RWPE1 (cell line): ENCODE data around the gene RASSF5.

Experiments used
- CTCF ChIA-PET: fragments of 350-600 bp; sonication (Branson Sonifier 250); formaldehyde crosslinking; extraction: SDS; loops from one replicate; lab custom pipeline; 2021; lab: Yijun Ruan, JAX
- POLR2A ChIA-PET: fragments of 400-600 bp; formaldehyde crosslinking; extraction: SDS; loops from one replicate; lab custom pipeline; 2020; ENCODE audit warnings: antibody characterized with exemption; ENCODE audit not compliant: low non-redundant PET; lab: Yijun Ruan, JAX
- DNase-seq: peaks from one replicate; pipeline ENCODE4 v3.0.0; 2012; ENCODE audit warnings: low spot score
- H3K27ac ChIP-seq: fragments of 450-650 bp; 2 replicates; pipeline ENCODE4 v1.5.1; 2017
- TF ChIP-seq, protein P1 (sequence below): fragments of 450-650 bp; conservative IDR thresholded peaks from 2 replicates; pipeline ENCODE4 v1.5.1; 2017; ENCODE audit warnings: low read depth, mild to moderate bottlenecking

Gene RASSF5

DNA sequence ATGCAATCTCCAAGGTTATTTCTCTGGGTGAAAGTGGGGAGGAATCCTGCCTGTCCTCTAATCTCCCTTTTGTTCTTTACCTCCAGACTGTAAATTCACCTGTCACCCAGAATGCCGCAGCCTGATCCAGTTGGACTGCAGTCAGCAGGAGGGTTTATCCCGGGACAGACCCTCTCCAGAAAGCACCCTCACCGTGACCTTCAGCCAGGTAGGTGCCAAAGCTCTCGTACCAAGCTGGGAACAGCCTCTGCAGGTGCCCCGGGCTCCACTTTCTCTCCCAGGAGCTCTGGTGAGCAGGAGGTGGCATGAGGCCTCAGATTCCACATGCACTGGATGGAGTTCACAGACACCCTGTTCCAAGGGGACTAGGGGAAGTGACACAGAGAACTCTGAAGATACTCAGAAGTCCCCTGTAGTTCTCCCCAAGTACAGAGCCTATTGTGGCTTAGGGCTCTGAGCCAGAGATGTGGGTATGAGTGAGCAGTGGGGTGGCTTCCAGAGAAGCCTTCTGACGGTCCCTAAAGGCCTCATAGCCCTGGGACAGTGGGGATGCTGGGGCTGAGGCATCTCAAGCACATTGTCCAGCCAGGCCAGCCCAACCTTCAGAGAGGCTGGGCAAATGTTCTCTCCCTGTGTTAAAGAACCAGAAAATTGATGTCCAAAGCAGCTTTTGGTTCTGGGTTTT lies 30.9 kb downstream of the RASSF5 start:
- ChIA-PET CTCF (no interaction called here), POLR2A (no interaction called here)
- peak overlapping the region; percentile 22 for H3K27ac ChIP-seq
- TF ChIP-seq, protein P1, sequence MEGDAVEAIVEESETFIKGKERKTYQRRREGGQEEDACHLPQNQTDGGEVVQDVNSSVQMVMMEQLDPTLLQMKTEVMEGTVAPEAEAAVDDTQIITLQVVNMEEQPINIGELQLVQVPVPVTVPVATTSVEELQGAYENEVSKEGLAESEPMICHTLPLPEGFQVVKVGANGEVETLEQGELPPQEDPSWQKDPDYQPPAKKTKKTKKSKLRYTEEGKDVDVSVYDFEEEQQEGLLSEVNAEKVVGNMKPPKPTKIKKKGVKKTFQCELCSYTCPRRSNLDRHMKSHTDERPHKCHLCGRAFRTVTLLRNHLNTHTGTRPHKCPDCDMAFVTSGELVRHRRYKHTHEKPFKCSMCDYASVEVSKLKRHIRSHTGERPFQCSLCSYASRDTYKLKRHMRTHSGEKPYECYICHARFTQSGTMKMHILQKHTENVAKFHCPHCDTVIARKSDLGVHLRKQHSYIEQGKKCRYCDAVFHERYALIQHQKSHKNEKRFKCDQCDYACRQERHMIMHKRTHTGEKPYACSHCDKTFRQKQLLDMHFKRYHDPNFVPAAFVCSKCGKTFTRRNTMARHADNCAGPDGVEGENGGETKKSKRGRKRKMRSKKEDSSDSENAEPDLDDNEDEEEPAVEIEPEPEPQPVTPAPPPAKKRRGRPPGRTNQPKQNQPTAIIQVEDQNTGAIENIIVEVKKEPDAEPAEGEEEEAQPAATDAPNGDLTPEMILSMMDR = no peak
- no peak for DNase-seq

DNA sequence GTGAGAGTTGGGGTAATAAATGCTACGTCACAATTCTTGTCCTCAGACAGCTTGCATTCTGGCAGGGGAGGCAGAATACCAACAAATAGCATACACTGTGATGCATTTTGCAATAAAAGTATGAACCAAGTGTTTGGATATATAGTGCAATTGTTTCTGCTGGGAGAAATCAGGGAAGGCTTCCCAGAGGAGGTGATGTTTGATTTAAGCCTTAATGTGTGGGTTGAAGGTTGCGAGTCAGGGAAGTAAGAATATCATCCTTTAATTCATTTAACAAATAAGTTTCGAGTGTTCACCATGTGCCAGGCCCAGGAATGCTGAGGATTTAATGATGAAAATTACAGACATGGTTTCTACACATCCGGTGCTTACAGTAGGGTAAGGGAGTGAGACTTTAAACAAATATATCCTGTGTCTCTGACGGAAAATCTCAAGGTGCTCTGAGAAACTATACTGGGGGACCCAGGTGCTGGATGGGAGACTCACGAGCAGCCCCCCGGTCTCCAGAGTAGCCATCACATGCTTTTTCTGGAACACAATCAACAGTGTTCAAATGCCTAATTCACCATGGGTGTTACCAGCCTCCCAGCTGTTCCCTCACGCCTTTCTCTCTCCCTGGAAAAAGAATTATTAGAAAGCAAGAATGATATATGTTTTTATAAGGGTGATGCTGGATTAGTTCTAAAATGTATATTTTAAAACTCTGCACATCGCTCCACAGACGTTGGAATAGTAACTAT lies 31.7 kb downstream of the RASSF5 start:
- no peak for DNase-seq
- no peak overlapping the region for H3K27ac ChIP-seq
- ChIA-PET POLR2A (no interaction called here), CTCF (no interaction called here)
- TF ChIP-seq, protein P1 = no peak

DNA sequence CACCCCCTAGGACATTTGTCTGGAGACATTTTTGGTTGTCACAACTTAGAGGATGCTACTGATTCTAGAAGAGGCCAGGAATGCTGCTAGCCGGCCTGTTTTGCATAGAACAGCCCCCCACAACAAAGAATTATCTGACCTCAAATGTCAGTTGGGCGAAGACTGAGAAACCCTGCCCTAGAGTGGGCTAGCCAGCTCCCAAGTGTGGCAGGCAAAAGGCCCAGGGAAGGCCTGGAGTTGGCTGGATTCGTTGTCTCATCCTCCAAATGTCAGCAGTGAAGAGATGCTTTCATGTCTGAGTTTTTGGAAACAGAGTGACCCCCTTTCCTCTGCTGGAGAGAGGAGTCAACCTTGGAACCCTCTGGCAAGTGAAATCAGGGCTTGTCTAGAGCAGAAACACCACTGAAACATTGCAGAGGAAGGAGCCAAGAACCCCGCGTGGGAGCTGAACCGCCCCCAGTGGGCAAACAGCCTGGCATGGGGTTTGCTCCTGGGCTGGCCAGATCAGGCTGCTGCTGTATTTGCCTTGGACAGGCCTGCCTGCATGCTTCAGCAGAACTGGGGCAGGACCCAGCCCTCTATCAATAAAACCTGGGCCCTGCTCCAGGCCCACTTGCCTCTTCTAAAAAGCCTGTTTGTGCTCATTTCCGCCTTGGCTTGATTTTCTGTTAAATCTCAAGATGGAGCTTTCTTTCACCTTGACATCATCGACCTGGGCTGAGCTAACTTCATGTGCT lies 32.9 kb downstream of the RASSF5 start:
- H3K27ac ChIP-seq = peak overlapping the region; percentile 78
- ChIA-PET POLR2A (no interaction called here), CTCF (interaction anchor here (0.9 to 1.1 kb wide), 4 partner anchors 12 to 72 kb away, joined by 3 to 5 read pairs (median 3); partner anchors contain the start of gene EIF2D)
- no peak for DNase-seq
- TF ChIP-seq, protein P1 = no peak

DNA sequence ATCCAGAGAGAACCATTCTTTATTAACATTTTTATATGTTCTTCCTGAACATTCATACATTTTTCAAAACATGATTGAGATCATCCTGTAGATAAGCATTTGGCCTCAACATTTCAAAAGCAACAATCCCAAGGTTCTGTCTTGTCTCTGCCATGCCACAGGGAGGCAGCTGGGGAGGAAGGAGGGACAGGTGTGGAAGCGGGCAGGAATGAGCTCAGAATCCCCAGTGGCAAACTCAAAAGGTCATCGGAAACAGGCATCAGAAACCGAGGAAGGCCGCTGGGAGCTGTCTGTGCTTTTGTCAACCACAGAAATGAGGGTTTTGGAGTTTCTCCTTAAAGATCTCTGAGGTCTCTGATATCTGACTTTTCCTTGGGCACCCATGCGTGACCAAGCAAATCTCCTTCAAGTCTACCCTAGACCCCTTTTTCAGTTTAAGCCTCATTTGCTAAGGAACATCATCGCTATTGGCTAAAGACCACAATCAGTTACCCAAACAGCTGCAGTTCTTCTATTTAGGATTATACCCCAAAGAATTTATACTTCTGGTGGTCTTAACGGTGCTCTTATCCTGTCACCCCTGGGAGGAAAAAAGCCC lies 34.0 kb downstream of the RASSF5 start:
- H3K27ac ChIP-seq = peak overlapping the region; percentile 78
- DNase-seq = no peak
- ChIA-PET CTCF (interaction anchor here (0.6 to 0.9 kb wide), 3 partner anchors 42 to 71 kb away, joined by 3 to 4 read pairs (median 3); no protein-coding TSS in a partner anchor), POLR2A (no interaction called here)
- TF ChIP-seq, protein P1 = no peak

DNA sequence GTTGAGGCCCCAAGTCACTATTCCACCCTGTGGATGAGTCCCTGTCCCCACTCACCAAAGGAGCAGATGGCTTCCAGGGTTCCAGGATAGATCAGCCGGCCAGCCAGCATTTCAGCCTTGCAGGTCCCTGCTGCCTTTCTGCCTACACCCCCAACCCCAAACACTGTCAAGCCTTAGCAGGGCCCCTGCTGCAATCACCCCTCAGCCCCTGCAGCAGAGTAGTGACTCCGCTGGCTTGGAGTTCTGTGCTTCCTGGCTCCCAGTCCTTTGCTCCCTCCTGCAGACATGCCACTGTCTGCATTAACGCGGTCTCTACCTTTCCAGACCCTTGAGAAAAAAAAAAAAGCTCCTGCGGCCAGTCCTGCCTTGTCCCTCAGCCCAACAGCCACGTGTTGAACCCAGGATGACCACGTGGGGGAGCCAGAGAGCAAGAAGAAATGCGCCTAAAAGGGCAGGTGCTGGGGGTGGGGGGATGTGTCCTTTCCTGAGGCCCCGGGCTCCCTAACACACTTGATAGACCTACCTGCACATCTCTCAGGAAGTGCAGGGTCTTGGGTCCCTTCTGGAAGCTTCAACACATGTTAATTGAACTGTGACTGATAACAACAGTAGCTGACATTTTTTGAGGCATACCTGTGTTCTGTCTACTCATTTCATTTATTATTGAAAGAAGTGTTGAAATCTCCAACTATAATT lies 37.4 kb downstream of the RASSF5 start:
- DNase-seq = peak; percentile 89
- ChIA-PET CTCF (interaction anchor here (0.5 to 2.9 kb wide), 54 partner anchors 9 to 1402 kb away, joined by 3 to 51 read pairs (median 5); partner anchors contain the start of genes EIF2D, IKBKE and RASSF5), POLR2A (interaction anchor here (0.6 to 0.9 kb wide), 3 partner anchors 12 to 50 kb away, joined by 4 to 6 read pairs (median 4); no protein-coding TSS in a partner anchor)
- TF ChIP-seq, protein P1 = peak; percentile 93
- no peak overlapping the region for H3K27ac ChIP-seq
